ENCODE data around the gene CORO2A. TPM values are rescaled to one million over a fixed set of nuclear protein-coding genes. Genes with fewer than 3 reads are reported as not detected.

The CORO2A gene
- total and polyA plus RNA-seq, 7 donors, result 0.09 to 0.30 (median 0.12) TPM

DNA sequence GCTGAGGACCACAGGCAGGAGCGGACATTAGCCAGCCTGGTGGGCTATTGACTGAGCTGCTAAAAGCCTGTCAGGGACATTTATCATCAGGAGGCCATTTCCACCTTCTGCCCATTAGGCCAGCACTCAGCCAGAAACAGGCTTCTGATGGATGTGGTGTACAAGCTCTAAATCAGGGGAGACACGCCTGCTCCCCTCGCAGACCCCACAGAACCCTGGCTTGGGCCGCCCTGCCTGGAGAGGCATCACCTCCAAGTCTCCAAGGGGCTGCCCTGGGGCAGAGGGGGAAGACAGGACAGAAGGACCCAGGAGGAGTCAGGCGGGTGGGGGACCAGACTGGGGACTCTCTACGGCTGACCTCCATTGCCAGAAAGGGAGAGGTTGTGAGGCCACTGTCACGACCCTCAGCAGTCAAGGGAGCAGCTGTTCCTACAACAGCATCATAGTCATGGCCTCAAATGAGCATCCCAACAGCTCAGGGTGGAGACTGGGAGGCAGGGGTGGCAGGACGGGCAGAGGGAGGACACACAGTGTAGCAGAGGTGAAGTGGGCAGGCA is 49.4 kb downstream of the CORO2A start:
- H3K27me3 ChIP-seq (ENCODE audit: insufficient read depth in 3 of 3, low read length in 2 of 3), result no peaks in the 10 kb centered on the region
- intact Hi-C loops (cut with DNase I), result no loop called here
- H3K4me3 ChIP-seq, result no peak overlapping the region
- TF ChIP-seq, protein P1, sequence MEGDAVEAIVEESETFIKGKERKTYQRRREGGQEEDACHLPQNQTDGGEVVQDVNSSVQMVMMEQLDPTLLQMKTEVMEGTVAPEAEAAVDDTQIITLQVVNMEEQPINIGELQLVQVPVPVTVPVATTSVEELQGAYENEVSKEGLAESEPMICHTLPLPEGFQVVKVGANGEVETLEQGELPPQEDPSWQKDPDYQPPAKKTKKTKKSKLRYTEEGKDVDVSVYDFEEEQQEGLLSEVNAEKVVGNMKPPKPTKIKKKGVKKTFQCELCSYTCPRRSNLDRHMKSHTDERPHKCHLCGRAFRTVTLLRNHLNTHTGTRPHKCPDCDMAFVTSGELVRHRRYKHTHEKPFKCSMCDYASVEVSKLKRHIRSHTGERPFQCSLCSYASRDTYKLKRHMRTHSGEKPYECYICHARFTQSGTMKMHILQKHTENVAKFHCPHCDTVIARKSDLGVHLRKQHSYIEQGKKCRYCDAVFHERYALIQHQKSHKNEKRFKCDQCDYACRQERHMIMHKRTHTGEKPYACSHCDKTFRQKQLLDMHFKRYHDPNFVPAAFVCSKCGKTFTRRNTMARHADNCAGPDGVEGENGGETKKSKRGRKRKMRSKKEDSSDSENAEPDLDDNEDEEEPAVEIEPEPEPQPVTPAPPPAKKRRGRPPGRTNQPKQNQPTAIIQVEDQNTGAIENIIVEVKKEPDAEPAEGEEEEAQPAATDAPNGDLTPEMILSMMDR (IDR thresholded peaks at IDR 0.05), result no peak
- H3K36me3 ChIP-seq (ENCODE audit: insufficient read depth in 1 of 2, low read depth in 1 of 2), result no peaks in the 10 kb centered on the region
- no peaks in the 10 kb centered on the region for H3K9me3 ChIP-seq
- ATAC-seq (no peak), DNase-seq (no peak)
- 77 to 86% (median 83%) methylated on average over 8 of the region's 8 CpGs for WGBS, 3 donors
- no peak overlapping the region for H3K27ac ChIP-seq
- no peaks in the 10 kb centered on the region for H3K4me1 ChIP-seq

DNA sequence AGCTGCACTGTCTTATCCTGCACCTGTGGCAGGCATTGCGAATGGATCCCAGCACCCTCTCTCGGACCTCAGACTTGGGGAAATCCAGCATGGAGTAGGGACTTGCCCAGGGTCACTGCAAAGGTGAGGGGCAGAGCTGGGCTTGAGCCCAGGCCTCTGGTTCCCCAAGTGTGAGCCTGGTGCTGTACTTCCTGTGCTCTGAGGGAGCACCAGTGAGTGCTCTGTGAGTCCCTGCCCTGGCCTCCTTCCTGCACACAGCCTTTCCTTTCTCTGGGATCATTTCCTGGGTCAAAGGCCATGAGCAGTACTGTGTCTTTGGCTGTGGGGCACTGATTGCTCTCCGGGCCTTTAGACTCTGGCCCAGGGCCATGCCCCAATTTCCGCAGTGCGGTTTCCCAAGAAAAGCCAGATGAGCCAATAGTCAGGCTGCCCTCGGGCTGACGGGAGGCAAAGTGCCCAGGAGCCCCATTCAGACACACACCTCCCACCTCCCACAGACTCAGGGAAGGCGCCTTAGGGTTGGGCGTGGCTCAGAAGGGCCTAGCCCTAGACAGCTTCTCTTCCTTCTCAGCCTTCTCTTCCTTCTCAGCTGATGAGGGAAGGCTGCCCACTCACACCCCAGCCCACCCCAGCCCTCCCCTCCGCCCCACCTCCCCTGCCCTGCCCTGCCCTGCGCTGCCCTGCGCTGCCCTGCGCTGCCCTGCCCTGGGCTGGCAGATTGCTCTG is 50.1 kb downstream of the CORO2A start:
- no peak overlapping the region for H3K4me3 ChIP-seq
- no peaks in the 10 kb centered on the region for H3K9me3 ChIP-seq
- TF ChIP-seq, protein P1 (IDR thresholded peaks at IDR 0.05), result no peak
- H3K4me1 ChIP-seq, result no peaks in the 10 kb centered on the region
- ATAC-seq, result peak in 3 of 4 donors; percentile 24 to 42 (median 27)
- H3K27ac ChIP-seq, result no peak overlapping the region
- DNase-seq, result no peak
- WGBS, 3 donors, result 63 to 66% (median 63%) methylated on average over 12 to 13 of the region's 13 CpGs
- H3K36me3 ChIP-seq (ENCODE audit: insufficient read depth in 1 of 2, low read depth in 1 of 2), result no peaks in the 10 kb centered on the region
- intact Hi-C loops (cut with DNase I), result no loop called here
- H3K27me3 ChIP-seq (ENCODE audit: insufficient read depth in 3 of 3, low read length in 2 of 3), result no peaks in the 10 kb centered on the region

DNA sequence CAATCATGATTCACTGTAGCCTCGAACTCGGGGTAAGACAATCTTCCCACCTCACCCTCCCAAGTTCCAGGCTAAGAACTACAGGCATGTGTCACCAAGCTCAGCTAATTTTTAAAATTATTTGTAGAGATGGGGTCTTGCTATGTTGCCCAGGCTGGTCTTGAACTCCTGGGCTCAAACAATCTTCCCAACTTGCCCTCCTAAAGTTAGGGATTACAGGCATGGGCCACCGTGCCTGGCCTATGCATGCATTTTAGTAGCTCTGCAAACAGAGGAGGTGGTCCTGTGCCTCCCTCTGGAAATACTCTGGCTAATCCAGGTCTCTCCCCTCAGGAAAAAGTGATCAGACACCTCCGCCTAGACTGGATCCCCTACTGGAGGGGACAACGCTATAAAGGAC is 51.9 kb downstream of the CORO2A start:
- DNase-seq (no peak), ATAC-seq (no peak)
- no peak overlapping the region for H3K27ac ChIP-seq
- 76 to 84% (median 81%) methylated on average over 5 of the region's 5 CpGs for WGBS, 3 donors
- no peak overlapping the region for H3K4me3 ChIP-seq
- TF ChIP-seq, protein P1 (IDR thresholded peaks at IDR 0.05), result no peak
- H3K36me3 ChIP-seq (ENCODE audit: insufficient read depth in 1 of 2, low read depth in 1 of 2), result no peaks in the 10 kb centered on the region
- intact Hi-C loops (cut with DNase I), result no loop called here
- H3K9me3 ChIP-seq, result no peaks in the 10 kb centered on the region
- H3K27me3 ChIP-seq (ENCODE audit: insufficient read depth in 3 of 3, low read length in 2 of 3), result no peaks in the 10 kb centered on the region
- no peaks in the 10 kb centered on the region for H3K4me1 ChIP-seq

DNA sequence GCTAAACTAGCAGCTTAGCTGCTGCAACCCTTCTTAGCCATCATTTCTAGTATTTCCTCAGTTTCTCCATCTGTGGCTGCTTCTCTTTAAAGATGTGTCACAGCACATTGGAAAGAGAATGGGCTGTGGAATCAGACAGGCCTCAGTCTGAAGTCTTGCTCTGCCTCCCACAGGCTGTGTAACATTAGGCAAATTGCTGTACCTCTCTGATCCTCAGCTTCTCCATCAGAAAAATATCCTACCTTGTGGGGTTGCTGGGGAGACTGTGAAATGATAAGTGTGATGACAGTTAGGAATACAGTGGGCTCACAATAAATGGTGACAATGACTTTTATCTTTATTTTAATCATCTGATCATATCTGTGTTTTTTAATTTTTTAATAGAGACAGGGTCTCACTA is 55.9 kb downstream of the CORO2A start:
- intact Hi-C loops (cut with DNase I), result loop anchor here in 1 of 2 donors (10.0 kb wide), 1 partner anchor 62 kb away; no protein-coding TSS in a partner anchor
- Histone ChIP-seq H3K4me1 (no peaks in the 10 kb centered on the region), H3K27ac (no peak overlapping the region), H3K4me3 (no peak overlapping the region), H3K36me3 (ENCODE audit: insufficient read depth in 1 of 2, low read depth in 1 of 2) (no peaks in the 10 kb centered on the region), H3K27me3 (ENCODE audit: insufficient read depth in 3 of 3, low read length in 2 of 3) (no peaks in the 10 kb centered on the region), H3K9me3 (no peaks in the 10 kb centered on the region)
- no peak for ATAC-seq
- no peak for DNase-seq
- TF ChIP-seq, protein P1 (IDR thresholded peaks at IDR 0.05), result no peak
